ENCODE measurements around the gene GMPPA.

Gene GMPPA

DNA sequence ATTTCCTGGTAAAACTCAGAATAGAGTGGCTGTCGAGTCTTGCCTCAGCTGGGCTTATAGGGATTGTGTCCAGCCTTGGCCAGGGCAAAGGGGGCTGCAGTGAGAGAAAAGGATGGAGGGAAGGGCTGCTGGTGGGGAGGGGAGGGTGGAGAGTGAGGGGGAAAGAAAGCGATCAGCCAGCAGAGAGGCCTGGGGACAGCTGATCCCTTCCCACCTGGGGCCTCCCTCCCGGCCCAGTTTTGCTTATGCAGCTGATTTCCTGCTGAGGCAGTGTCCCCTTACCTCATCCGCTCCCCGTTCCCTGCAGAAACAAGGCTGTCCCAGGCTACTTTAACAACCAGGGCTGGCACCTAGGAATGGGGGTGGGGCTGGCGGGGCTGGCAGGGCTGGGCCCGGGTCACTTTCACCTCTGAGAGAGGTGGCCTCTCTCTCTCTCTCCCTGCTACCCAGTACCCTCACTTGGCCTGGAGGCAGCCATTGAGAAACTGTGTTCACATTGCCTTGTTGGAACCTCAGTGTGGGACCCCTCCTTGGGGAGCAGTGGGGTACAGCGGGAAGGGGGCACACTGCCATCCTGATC is 12.2 kb upstream of the GMPPA start:
- DNase-seq (ENCODE audit: low read depth) = no peak
- TF ChIP-seq, protein P1, sequence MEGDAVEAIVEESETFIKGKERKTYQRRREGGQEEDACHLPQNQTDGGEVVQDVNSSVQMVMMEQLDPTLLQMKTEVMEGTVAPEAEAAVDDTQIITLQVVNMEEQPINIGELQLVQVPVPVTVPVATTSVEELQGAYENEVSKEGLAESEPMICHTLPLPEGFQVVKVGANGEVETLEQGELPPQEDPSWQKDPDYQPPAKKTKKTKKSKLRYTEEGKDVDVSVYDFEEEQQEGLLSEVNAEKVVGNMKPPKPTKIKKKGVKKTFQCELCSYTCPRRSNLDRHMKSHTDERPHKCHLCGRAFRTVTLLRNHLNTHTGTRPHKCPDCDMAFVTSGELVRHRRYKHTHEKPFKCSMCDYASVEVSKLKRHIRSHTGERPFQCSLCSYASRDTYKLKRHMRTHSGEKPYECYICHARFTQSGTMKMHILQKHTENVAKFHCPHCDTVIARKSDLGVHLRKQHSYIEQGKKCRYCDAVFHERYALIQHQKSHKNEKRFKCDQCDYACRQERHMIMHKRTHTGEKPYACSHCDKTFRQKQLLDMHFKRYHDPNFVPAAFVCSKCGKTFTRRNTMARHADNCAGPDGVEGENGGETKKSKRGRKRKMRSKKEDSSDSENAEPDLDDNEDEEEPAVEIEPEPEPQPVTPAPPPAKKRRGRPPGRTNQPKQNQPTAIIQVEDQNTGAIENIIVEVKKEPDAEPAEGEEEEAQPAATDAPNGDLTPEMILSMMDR (IDR thresholded peaks at IDR 0.05; ENCODE audit: control insufficient read depth, insufficient read depth, low read depth, low read length, missing control alignments) = no peak
- no peak overlapping the region for H3K4me3 ChIP-seq (ENCODE audit: control insufficient read depth, low read depth, low read length)

DNA sequence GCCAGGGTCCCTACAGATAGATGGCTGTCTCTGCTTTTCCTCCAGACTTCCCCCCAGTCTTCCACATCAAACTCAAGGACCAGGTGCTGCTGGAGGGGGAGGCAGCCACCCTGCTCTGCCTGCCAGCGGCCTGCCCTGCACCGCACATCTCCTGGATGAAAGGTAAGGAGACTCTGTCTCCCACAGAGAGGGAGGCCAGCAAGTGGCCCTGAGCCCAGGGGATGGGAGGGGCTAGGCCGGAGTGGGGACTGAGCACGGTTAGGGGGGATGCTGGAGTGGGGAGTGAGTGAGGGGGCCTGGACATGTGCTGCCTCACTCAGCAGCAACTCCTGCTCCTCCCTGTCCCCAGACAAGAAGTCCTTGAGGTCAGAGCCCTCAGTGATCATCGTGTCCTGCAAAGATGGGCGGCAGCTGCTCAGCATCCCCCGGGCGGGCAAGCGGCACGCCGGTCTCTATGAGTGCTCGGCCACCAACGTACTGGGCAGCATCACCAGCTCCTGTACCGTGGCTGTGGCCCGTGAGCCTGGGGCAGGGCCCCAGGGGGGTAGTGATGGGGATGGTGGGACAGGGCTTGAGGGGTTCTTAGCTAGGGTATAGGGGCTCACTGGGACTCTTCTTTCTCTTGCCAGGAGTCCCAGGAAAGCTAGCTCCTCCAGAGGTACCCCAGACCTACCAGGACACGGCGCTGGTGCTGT is 10.4 kb upstream of the GMPPA start:
- H3K4me3 ChIP-seq (ENCODE audit: control insufficient read depth, low read depth, low read length) = no peak overlapping the region
- no peak for DNase-seq (ENCODE audit: low read depth)
- TF ChIP-seq, protein P1 (IDR thresholded peaks at IDR 0.05; ENCODE audit: control insufficient read depth, insufficient read depth, low read depth, low read length, missing control alignments) = no peak

GRCh38 chr2:219488844-219489194 is 9.9 kb upstream of the GMPPA start:
- H3K4me3 ChIP-seq (ENCODE audit: control insufficient read depth, low read depth, low read length) = no peak overlapping the region
- DNase-seq (ENCODE audit: low read depth) = no peak
- TF ChIP-seq, protein P1 (IDR thresholded peaks at IDR 0.05; ENCODE audit: control insufficient read depth, insufficient read depth, low read depth, low read length, missing control alignments) = no peak

- H3K4me3 ChIP-seq (ENCODE audit: control insufficient read depth, low read depth, low read length) = no peak overlapping the region
- no peak for DNase-seq (ENCODE audit: low read depth)
- TF ChIP-seq, protein P1 (IDR thresholded peaks at IDR 0.05; ENCODE audit: control insufficient read depth, insufficient read depth, low read depth, low read length, missing control alignments) = no peak
Measured at GRCh38 chr2:219489315-219489714, 9.4 kb upstream of the GMPPA start.

GRCh38 chr2:219490186-219490585 is 8.5 kb upstream of the GMPPA start:
- no peak overlapping the region for H3K4me3 ChIP-seq (ENCODE audit: control insufficient read depth, low read depth, low read length)
- TF ChIP-seq, protein P1 (IDR thresholded peaks at IDR 0.05; ENCODE audit: control insufficient read depth, insufficient read depth, low read depth, low read length, missing control alignments) = no peak
- no peak for DNase-seq (ENCODE audit: low read depth)

GRCh38 chr2:219490600-219491130 is 8.0 kb upstream of the GMPPA start:
- H3K4me3 ChIP-seq (ENCODE audit: control insufficient read depth, low read depth, low read length) = no peak overlapping the region
- TF ChIP-seq, protein P1 (IDR thresholded peaks at IDR 0.05; ENCODE audit: control insufficient read depth, insufficient read depth, low read depth, low read length, missing control alignments) = no peak
- DNase-seq (ENCODE audit: low read depth) = no peak

All from AG09309 (cell line).